ENCODE measurements around the gene PPP2R2C. TPM values are rescaled to one million over a fixed set of nuclear protein-coding genes. Genes with fewer than 3 reads are reported as not detected.

The PPP2R2C gene
- total RNA-seq, 3 donors from 2014 or later = 0.16 to 0.66 (median 0.44) TPM

DNA sequence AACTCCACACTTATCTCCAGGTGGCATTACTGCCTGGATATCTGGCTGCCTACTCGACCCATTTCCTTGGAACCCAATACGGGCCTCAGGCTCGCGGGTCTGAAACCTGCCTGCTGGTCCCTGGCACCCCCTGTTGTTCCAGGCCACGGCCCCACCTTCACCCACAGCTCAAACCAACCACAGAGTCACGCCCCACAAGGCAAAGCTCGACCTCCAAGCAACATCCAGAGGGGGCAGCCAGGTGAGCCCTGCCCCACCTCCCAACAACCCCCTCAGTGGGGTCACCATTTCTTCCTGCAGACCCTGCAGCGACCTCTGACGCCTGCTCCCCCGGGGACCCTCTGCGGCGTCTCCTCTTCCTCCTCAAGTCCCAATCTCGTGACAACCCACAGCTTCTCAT is 126.5 kb downstream of the PPP2R2C start:
- intact Hi-C loops (cut with DNase I; ENCODE audit: low total_unique reads) = no loop called here
- peaks cover 0 to 7% of the 10 kb centered on the region in 2 donors for H3K9me3 ChIP-seq
- DNase-seq (ENCODE audit: low spot score in 2 of 2) = no peak

GRCh38 chr4:6345096-6345830 is 127.2 kb downstream of the PPP2R2C start:
- peaks cover 0 to 7% of the 10 kb centered on the region in 2 donors for H3K9me3 ChIP-seq
- DNase-seq (ENCODE audit: low spot score in 2 of 2) = no peak
- no peak for TF ChIP-seq POLR2A (IDR thresholded peaks at IDR 0.05)
- no peak for TF ChIP-seq CTCF (IDR thresholded peaks at IDR 0.05)
- TF ChIP-seq POLR2AphosphoS5 (IDR thresholded peaks at IDR 0.05) = no peak
- no peak overlapping the region for H3K4me3 ChIP-seq
- intact Hi-C loops (cut with DNase I; ENCODE audit: low total_unique reads) = no loop called here
- no peaks in the 10 kb centered on the region for H3K4me1 ChIP-seq
- H3K27ac ChIP-seq = no peak overlapping the region
- H3K36me3 ChIP-seq = no peaks in the 10 kb centered on the region
- H3K27me3 ChIP-seq = peaks cover 0 to 16% of the 10 kb centered on the region in 2 donors

More for the DNA sequence above, 126.5 kb downstream of the PPP2R2C start:
- Histone ChIP-seq H3K27me3 (peaks cover 0 to 10% of the 10 kb centered on the region in 2 donors), H3K4me3 (no peak overlapping the region), H3K27ac (no peak overlapping the region), H3K4me1 (no peaks in the 10 kb centered on the region), H3K36me3 (no peaks in the 10 kb centered on the region)
- TF ChIP-seq POLR2A (IDR thresholded peaks at IDR 0.05) (no peak), POLR2AphosphoS5 (IDR thresholded peaks at IDR 0.05) (no peak), CTCF (IDR thresholded peaks at IDR 0.05) (no peak)

DNA sequence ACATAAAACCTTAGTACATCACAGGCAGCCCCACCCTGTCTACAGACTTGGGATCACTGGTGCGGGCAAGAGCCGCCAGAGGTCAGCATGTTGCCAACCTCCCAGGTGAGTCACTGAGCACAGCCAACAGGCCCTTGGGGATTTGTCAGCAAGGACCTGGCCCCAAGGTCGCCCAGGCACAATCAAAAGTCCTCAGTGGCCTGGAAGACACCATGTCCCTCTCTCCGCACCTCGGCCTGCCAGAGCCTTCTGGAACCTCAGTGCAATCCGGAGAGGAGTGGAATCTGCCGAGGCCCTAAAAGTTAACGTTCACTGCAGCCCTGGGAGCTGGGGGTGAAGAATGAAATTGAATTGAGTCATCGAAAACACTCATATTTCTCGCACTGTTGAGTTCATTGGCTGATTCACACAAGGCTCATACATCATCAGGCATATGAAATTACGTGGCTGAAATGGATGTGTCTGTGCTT is 128.4 kb downstream of the PPP2R2C start:
- Histone ChIP-seq H3K4me1 (no peaks in the 10 kb centered on the region), H3K27ac (no peak overlapping the region), H3K36me3 (no peaks in the 10 kb centered on the region), H3K4me3 (no peak overlapping the region), H3K27me3 (peaks cover 0 to 24% of the 10 kb centered on the region in 2 donors), H3K9me3 (peaks cover 0 to 7% of the 10 kb centered on the region in 2 donors)
- intact Hi-C loops (cut with DNase I; ENCODE audit: low total_unique reads) = no loop called here
- no peak for DNase-seq (ENCODE audit: low spot score in 2 of 2)
- TF ChIP-seq CTCF (IDR thresholded peaks at IDR 0.05) (no peak), POLR2A (IDR thresholded peaks at IDR 0.05) (no peak), POLR2AphosphoS5 (IDR thresholded peaks at IDR 0.05) (no peak)

GRCh38 chr4:6342530-6343293 is 129.7 kb downstream of the PPP2R2C start:
- Histone ChIP-seq H3K9me3 (peaks cover 0 to 7% of the 10 kb centered on the region in 2 donors), H3K27me3 (peaks cover 0 to 26% of the 10 kb centered on the region in 2 donors), H3K36me3 (no peaks in the 10 kb centered on the region), H3K4me3 (no peak overlapping the region), H3K27ac (no peak overlapping the region), H3K4me1 (no peaks in the 10 kb centered on the region)
- no peak for TF ChIP-seq POLR2AphosphoS5 (IDR thresholded peaks at IDR 0.05)
- no peak for TF ChIP-seq CTCF (IDR thresholded peaks at IDR 0.05)
- TF ChIP-seq POLR2A (IDR thresholded peaks at IDR 0.05) = no peak
- DNase-seq (ENCODE audit: low spot score in 2 of 2) = no peak
- intact Hi-C loops (cut with DNase I; ENCODE audit: low total_unique reads) = no loop called here

DNA sequence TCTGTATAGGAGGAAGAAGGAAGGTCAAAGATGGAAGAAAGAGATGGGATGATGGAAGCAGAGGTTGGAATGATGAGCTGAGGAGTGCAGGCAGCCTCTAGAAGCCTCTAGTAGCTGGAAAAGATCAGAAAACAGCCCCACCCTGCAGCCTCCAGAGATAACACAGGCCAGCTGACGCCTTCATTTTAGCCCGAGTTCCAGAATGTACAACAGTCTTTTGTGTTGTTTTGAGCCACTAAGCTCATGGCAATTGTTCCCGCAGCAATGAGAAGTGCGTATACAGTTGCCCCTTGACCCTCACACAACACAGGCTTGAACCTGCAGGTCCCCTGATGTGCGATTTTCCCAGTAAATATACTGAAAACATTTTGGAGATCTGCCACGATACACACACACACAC is 130.7 kb downstream of the PPP2R2C start:
- Histone ChIP-seq H3K4me1 (no peaks in the 10 kb centered on the region), H3K27me3 (peaks cover 0 to 31% of the 10 kb centered on the region in 2 donors), H3K36me3 (no peaks in the 10 kb centered on the region), H3K4me3 (no peak overlapping the region), H3K9me3 (peaks cover 0 to 7% of the 10 kb centered on the region in 2 donors), H3K27ac (no peak overlapping the region)
- TF ChIP-seq POLR2A (IDR thresholded peaks at IDR 0.05) (no peak), POLR2AphosphoS5 (IDR thresholded peaks at IDR 0.05) (no peak), CTCF (IDR thresholded peaks at IDR 0.05) (no peak)
- intact Hi-C loops (cut with DNase I; ENCODE audit: low total_unique reads) = no loop called here
- no peak for DNase-seq (ENCODE audit: low spot score in 2 of 2)
